Measurements from ENCODE around the gene ECHDC3. TPM values are rescaled to one million over a fixed set of nuclear protein-coding genes. Genes with fewer than 3 reads are reported as not detected.
A peak's percentile ranks its signal among the peaks of the same experiment; 100 is the strongest.
"Not testable (repeated sequence)": the region's sequence is repeated elsewhere in the genome, so short reads cannot be mapped to it uniquely, and the experiment has no call there.

ECHDC3 gene
- polyA plus RNA-seq, 4 donors = 3.8 to 25.8 (median 9.7) TPM

DNA sequence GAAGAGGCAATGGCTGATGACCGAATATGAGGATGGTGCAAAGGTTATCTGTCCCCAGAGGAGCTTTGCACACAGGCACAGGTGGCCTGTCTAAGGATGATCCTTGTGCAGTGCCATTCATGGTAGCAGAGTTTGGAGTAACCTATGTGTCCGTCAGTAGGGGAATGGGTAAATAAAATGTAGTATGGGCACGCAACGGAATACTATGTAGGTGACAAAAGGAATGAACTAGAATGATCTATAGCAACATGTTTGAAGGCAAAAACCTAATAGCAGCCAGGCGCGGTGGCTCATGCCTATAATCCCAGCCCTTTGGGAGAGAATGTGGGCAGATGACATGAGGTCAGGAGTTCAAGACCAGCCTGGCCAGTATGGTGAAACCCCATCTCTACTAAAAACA, 41.6 kb upstream of the ECHDC3 start:
- H3K27me3 ChIP-seq (ENCODE audit: control insufficient read depth in 3 of 3, insufficient read depth in 3 of 3, low read length in 3 of 3) = no peaks in the 10 kb centered on the region
- FAIRE-seq (no peak), DNase-seq (no peak)
- H3K27ac ChIP-seq (ENCODE audit: low read depth in 1 of 3, low read length in 2 of 3) = no peak overlapping the region
- no peaks in the 10 kb centered on the region for H3K9me3 ChIP-seq (ENCODE audit: control insufficient read depth in 2 of 2, insufficient read depth in 1 of 2, low read depth in 1 of 2, low read length in 1 of 2)
- WGBS, 3 donors = 93 to 95% (median 93%) methylated on average over 6 of the region's 6 CpGs
- H3K36me3 ChIP-seq (ENCODE audit: control insufficient read depth in 3 of 3, insufficient read depth in 2 of 3, low read depth in 1 of 3, low read length in 3 of 3) = no peaks in the 10 kb centered on the region
- no peak overlapping the region for H3K4me3 ChIP-seq (ENCODE audit: low read depth in 1 of 3, low read length in 3 of 3)
- H3K4me1 ChIP-seq (ENCODE audit: control insufficient read depth in 3 of 3, insufficient read depth in 2 of 3, low read depth in 1 of 3, low read length in 2 of 3) = peaks cover 0 to 8% (median 0%) of the 10 kb centered on the region in 3 donors

DNA sequence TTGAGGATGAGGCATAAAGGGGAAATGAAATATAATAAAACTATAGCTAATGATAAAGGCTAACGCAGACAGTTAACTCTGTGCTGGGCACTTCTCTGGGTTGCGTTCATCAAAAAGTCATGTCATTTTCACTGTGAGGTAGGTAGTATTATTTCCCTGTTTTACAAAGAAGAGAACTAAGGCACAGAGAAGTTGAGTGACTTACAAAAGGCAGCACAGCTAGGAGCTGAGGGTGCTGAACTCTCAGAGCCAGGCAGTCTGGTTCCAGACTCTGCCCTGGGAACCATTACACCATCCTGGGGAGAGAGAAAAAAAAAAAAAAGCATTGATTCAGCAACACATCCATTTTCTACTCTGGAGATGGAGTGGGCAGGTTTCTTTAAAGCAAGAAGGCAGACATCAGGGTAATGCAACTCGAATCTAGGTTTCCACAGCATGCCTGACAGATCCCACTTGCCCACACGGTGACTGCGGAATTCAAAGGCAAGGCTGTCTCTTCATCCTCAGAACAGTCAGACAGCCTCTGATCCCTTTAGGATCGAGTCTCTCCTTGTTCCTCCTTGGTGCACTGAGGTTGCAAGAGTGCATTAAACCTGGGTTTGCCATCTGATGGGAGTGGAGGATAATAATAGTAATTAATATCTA, 40.6 kb upstream of the ECHDC3 start:
- Histone ChIP-seq H3K36me3 (ENCODE audit: control insufficient read depth in 3 of 3, insufficient read depth in 2 of 3, low read depth in 1 of 3, low read length in 3 of 3) (no peaks in the 10 kb centered on the region), H3K27me3 (ENCODE audit: control insufficient read depth in 3 of 3, insufficient read depth in 3 of 3, low read length in 3 of 3) (no peaks in the 10 kb centered on the region), H3K9me3 (ENCODE audit: control insufficient read depth in 2 of 2, insufficient read depth in 1 of 2, low read depth in 1 of 2, low read length in 1 of 2) (no peaks in the 10 kb centered on the region), H3K4me1 (ENCODE audit: control insufficient read depth in 3 of 3, insufficient read depth in 2 of 3, low read depth in 1 of 3, low read length in 2 of 3) (peaks cover 0 to 8% (median 0%) of the 10 kb centered on the region in 3 donors), H3K4me3 (ENCODE audit: low read depth in 1 of 3, low read length in 3 of 3) (no peak overlapping the region), H3K27ac (ENCODE audit: low read depth in 1 of 3, low read length in 2 of 3) (no peak overlapping the region)
- WGBS, 3 donors = 75 to 91% (median 88%) methylated on average over 6 of the region's 6 CpGs
- DNase-seq (no peak), FAIRE-seq (no peak)

DNA sequence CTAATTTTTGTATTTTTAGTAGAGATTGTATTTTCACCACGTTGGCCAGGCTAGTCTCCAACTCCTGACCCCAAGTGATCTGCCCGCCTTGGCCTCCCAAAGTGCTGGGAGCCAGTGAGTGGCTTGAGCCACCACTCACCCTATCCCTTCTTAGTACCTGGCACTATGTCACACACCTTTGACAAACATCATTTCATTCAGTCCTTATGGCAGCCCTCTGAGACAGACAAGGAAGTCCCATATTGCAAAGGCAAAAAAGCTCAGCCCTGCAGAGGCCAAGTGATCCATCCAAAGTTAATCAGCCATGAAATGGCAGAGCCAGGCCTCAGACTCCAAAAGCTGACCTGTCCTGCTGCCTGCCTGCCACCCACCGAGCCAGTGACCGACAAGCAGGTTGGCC, 39.9 kb upstream of the ECHDC3 start:
- Histone ChIP-seq H3K27me3 (ENCODE audit: control insufficient read depth in 3 of 3, insufficient read depth in 3 of 3, low read length in 3 of 3) (no peaks in the 10 kb centered on the region), H3K27ac (ENCODE audit: low read depth in 1 of 3, low read length in 2 of 3) (no peak overlapping the region), H3K9me3 (ENCODE audit: control insufficient read depth in 2 of 2, insufficient read depth in 1 of 2, low read depth in 1 of 2, low read length in 1 of 2) (no peaks in the 10 kb centered on the region), H3K4me3 (ENCODE audit: low read depth in 1 of 3, low read length in 3 of 3) (no peak overlapping the region), H3K4me1 (ENCODE audit: control insufficient read depth in 3 of 3, insufficient read depth in 2 of 3, low read depth in 1 of 3, low read length in 2 of 3) (peaks cover 0 to 8% (median 0%) of the 10 kb centered on the region in 3 donors), H3K36me3 (ENCODE audit: control insufficient read depth in 3 of 3, insufficient read depth in 2 of 3, low read depth in 1 of 3, low read length in 3 of 3) (no peaks in the 10 kb centered on the region)
- DNase-seq = no peak
- WGBS, 3 donors = 86 to 93% (median 89%) methylated on average over 4 of the region's 4 CpGs
- no peak for FAIRE-seq

DNA sequence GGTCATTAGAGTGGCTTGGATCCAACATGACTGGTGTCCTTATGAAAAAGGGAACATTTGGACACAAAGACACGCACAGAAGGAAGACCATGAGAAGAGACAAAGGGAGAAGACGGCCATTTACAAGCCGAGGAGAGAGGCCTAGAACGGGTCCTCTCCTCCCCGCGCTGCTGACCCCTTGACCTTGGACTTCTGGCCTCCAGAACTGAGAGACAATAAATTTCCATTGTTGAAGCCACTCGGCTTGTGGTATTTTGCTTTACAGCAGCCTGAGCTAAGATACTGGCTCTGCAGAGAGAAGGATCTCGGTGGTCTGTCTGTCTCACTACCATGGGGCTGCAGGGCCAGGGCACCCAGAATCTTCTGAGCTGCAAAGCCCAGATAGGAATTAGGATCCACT, 38.1 kb upstream of the ECHDC3 start:
- FAIRE-seq (no peak), DNase-seq (no peak)
- no peaks in the 10 kb centered on the region for H3K27me3 ChIP-seq (ENCODE audit: control insufficient read depth in 3 of 3, insufficient read depth in 3 of 3, low read length in 3 of 3)
- WGBS, 3 donors = 82 to 86% (median 86%) methylated on average over 8 of the region's 8 CpGs
- H3K27ac ChIP-seq (ENCODE audit: low read depth in 1 of 3, low read length in 2 of 3) = no peak overlapping the region
- H3K4me3 ChIP-seq (ENCODE audit: low read depth in 1 of 3, low read length in 3 of 3) = no peak overlapping the region
- no peaks in the 10 kb centered on the region for H3K9me3 ChIP-seq (ENCODE audit: control insufficient read depth in 2 of 2, insufficient read depth in 1 of 2, low read depth in 1 of 2, low read length in 1 of 2)
- H3K4me1 ChIP-seq (ENCODE audit: control insufficient read depth in 3 of 3, insufficient read depth in 2 of 3, low read depth in 1 of 3, low read length in 2 of 3) = peaks cover 0 to 15% (median 0%) of the 10 kb centered on the region in 3 donors
- no peaks in the 10 kb centered on the region for H3K36me3 ChIP-seq (ENCODE audit: control insufficient read depth in 3 of 3, insufficient read depth in 2 of 3, low read depth in 1 of 3, low read length in 3 of 3)

DNA sequence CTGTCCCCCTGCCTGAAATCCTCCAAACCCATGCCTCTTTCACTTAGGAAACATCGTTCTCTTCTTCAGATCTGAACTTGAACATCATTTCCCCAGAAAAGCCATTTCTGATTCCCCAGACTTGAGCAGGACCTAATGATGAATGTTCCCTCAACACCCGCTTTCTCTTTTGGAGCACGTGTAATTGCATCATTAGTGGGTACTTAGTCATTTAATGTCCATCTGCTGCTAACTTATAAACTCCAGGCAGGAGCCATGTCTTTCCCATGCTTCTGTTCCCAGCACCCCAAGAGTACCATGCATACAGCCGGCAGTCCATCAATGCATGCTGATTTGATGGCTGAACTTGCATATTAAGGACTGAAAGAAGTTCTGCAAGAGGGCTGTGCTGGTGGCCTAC, 36.5 kb upstream of the ECHDC3 start:
- no peak overlapping the region for H3K4me3 ChIP-seq (ENCODE audit: low read depth in 1 of 3, low read length in 3 of 3)
- H3K9me3 ChIP-seq (ENCODE audit: control insufficient read depth in 2 of 2, insufficient read depth in 1 of 2, low read depth in 1 of 2, low read length in 1 of 2) = no peaks in the 10 kb centered on the region
- no peaks in the 10 kb centered on the region for H3K27me3 ChIP-seq (ENCODE audit: control insufficient read depth in 3 of 3, insufficient read depth in 3 of 3, low read length in 3 of 3)
- WGBS, 3 donors = 78 to 87% (median 79%) methylated on average over 4 of the region's 4 CpGs
- H3K27ac ChIP-seq (ENCODE audit: low read depth in 1 of 3, low read length in 2 of 3) = no peak overlapping the region
- peaks cover 0 to 6% (median 0%) of the 10 kb centered on the region in 3 donors for H3K4me1 ChIP-seq (ENCODE audit: control insufficient read depth in 3 of 3, insufficient read depth in 2 of 3, low read depth in 1 of 3, low read length in 2 of 3)
- no peak for DNase-seq
- FAIRE-seq = no peak
- no peaks in the 10 kb centered on the region for H3K36me3 ChIP-seq (ENCODE audit: control insufficient read depth in 3 of 3, insufficient read depth in 2 of 3, low read depth in 1 of 3, low read length in 3 of 3)

DNA sequence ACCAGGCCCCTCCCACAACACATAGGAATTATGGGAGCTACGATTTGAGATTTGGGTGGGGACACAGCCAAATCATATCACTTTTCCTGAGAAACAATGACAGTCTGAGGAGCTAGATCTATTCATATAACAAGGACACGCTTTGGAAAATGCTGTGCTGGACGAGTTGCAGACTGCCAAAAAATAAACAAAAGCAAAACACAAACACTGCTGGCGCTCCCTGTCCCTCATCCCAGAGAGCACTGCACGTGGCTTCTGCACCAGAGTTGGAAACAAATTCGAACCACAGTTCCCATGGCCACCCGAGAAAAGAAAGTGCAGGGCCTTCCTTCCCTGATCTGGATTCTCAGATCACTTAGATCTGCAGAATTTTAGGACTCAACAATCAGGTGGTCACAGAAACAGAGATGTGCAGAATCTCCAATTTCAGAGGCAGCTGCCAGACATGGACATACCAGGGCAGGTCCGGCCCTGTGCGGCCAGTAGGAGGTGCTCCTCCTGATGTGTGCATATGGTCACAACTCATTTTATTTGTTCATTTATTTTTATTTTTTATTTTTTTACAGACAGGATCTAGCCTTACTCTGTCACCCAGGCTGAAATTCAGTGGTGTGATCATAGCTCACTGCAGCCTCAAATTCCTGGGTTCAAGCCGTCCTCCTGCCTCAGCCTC, 35.2 kb upstream of the ECHDC3 start:
- Histone ChIP-seq H3K9me3 (ENCODE audit: control insufficient read depth in 2 of 2, insufficient read depth in 1 of 2, low read depth in 1 of 2, low read length in 1 of 2) (no peaks in the 10 kb centered on the region), H3K27ac (ENCODE audit: low read depth in 1 of 3, low read length in 2 of 3) (no peak overlapping the region), H3K36me3 (ENCODE audit: control insufficient read depth in 3 of 3, insufficient read depth in 2 of 3, low read depth in 1 of 3, low read length in 3 of 3) (no peaks in the 10 kb centered on the region), H3K4me3 (ENCODE audit: low read depth in 1 of 3, low read length in 3 of 3) (no peak overlapping the region), H3K4me1 (ENCODE audit: control insufficient read depth in 3 of 3, insufficient read depth in 2 of 3, low read depth in 1 of 3, low read length in 2 of 3) (peaks cover 0 to 6% (median 0%) of the 10 kb centered on the region in 3 donors), H3K27me3 (ENCODE audit: control insufficient read depth in 3 of 3, insufficient read depth in 3 of 3, low read length in 3 of 3) (no peaks in the 10 kb centered on the region)
- 74 to 91% (median 83%) methylated on average over 10 of the region's 10 CpGs for WGBS, 3 donors
- DNase-seq (no peak), FAIRE-seq (no peak)

DNA sequence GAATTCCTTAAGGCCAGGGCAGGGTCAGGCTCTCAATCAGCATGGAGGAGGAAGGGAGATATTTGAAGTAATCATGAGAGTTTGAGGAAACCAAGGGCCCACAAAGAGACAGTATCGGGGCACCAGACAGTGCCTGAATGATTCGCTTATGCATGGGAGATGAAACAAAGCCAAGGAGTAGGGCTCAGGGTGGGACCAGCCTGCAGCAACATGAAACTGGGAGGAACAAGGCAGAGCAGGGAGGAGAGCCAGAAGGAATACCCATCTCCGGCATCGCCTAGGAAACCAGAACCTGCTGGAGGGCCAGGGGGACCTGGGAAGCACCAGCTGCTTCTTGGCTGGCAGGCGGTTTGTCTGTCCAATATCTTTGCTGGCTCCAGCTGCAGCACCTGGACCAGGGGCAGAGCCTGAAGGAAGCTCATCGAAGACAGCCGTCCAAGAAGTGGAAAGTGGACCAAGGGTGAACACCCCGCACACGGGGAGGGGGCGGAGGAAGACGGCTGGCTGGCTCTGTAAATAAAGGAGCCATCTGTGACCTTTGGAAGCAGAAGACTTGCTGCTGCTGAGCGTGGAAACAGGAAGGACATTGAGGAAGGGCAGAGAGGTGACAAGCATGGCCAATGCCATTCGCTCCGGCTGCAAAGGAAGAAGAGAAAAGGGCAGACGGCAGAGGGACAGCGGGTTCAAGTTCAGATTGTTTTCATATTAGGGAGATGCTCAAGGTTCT, 34.4 kb upstream of the ECHDC3 start:
- FAIRE-seq = no peak
- peak; percentile 27 to 62 for DNase-seq
- peaks cover 0 to 6% (median 0%) of the 10 kb centered on the region in 3 donors for H3K4me1 ChIP-seq (ENCODE audit: control insufficient read depth in 3 of 3, insufficient read depth in 2 of 3, low read depth in 1 of 3, low read length in 2 of 3)
- WGBS, 3 donors = 36 to 64% (median 43%) methylated on average over 16 of the region's 16 CpGs
- no peaks in the 10 kb centered on the region for H3K9me3 ChIP-seq (ENCODE audit: control insufficient read depth in 2 of 2, insufficient read depth in 1 of 2, low read depth in 1 of 2, low read length in 1 of 2)
- H3K27me3 ChIP-seq (ENCODE audit: control insufficient read depth in 3 of 3, insufficient read depth in 3 of 3, low read length in 3 of 3) = no peaks in the 10 kb centered on the region
- H3K36me3 ChIP-seq (ENCODE audit: control insufficient read depth in 3 of 3, insufficient read depth in 2 of 3, low read depth in 1 of 3, low read length in 3 of 3) = no peaks in the 10 kb centered on the region
- no peak overlapping the region for H3K4me3 ChIP-seq (ENCODE audit: low read depth in 1 of 3, low read length in 3 of 3)
- no peak overlapping the region for H3K27ac ChIP-seq (ENCODE audit: low read depth in 1 of 3, low read length in 2 of 3)

DNA sequence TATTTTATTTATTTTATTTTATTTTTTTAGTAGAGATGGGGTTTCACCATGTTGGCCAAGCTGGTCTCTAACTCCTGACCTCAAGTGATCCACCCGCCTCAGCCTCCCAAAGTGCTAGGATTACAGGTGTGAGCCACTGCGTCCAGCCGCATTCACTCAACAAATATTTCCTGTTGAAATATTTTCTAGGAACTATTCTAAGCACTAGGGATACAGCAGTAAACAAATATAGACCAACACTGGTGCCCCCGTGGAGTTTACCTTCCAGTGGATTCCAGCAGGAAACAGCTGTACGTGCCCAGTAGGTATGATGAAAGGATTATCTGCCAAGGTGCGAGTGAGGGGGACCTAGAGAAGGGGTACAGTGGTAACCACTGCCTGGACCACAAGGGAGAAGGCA, 33.4 kb upstream of the ECHDC3 start:
- H3K36me3 ChIP-seq (ENCODE audit: control insufficient read depth in 3 of 3, insufficient read depth in 2 of 3, low read depth in 1 of 3, low read length in 3 of 3); H3K4me1 ChIP-seq (ENCODE audit: control insufficient read depth in 3 of 3, insufficient read depth in 2 of 3, low read depth in 1 of 3, low read length in 2 of 3); DNase-seq; H3K9me3 ChIP-seq (ENCODE audit: control insufficient read depth in 2 of 2, insufficient read depth in 1 of 2, low read depth in 1 of 2, low read length in 1 of 2); H3K4me3 ChIP-seq (ENCODE audit: low read depth in 1 of 3, low read length in 3 of 3); H3K27me3 ChIP-seq (ENCODE audit: control insufficient read depth in 3 of 3, insufficient read depth in 3 of 3, low read length in 3 of 3); H3K27ac ChIP-seq (ENCODE audit: low read depth in 1 of 3, low read length in 2 of 3); FAIRE-seq: not testable (repeated sequence)
- WGBS, 3 donors = 87 to 92% (median 91%) methylated on average over 6 of the region's 6 CpGs

Data from small intestine (tissue), 7 donors.